ENCODE measurements around the gene SLC4A1.
A peak's percentile ranks its signal among the peaks of the same experiment; 100 is the strongest.

The SLC4A1 gene

GRCh38 chr17:44284024-44284400 lies 16.1 kb upstream of the SLC4A1 start:
- H3K4me3 ChIP-seq (replicated peaks; ENCODE audit: low read depth, low read length) = no peak overlapping the region
- DNase-seq (ENCODE audit: low read depth) = no peak
- no peak for TF ChIP-seq CTCF (IDR thresholded peaks at IDR 0.05; ENCODE audit: low read length, missing control alignments)

DNA sequence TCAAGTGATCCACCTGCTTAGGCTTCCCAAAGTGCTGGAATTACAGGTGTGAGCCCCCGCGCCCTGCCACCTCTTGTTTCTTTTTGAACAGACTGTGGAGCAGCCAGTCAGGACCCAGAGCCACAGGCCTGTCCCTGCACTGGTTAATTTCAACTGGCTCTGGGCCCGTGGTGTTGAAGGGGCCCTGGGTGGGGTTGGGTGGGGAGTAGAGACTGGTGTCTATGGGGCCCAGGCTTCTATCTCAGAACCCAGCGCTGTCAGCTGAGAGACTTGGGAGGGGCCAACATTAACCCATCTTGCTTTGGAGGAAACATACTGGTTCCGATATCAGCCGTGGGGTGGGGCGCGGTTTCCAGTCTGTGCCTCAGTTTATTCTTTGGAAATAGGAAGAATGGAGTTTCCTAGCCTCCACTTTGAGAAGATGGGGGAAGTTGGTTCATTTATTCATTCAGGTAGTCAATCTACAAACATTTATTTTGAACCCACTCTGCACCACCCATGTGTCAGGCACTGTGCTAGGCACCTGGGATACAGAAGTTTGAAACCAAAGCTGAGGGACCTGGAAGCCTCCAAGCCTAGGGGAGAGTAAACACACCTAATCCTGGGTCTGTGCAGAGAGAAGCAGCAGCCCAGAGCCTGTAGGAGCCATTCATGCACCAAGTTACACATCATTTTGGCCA lies 15.5 kb upstream of the SLC4A1 start:
- DNase-seq (ENCODE audit: low read depth) = no peak
- no peak overlapping the region for H3K4me3 ChIP-seq (replicated peaks; ENCODE audit: low read depth, low read length)
- TF ChIP-seq CTCF (IDR thresholded peaks at IDR 0.05; ENCODE audit: low read length, missing control alignments) = no peak

DNA sequence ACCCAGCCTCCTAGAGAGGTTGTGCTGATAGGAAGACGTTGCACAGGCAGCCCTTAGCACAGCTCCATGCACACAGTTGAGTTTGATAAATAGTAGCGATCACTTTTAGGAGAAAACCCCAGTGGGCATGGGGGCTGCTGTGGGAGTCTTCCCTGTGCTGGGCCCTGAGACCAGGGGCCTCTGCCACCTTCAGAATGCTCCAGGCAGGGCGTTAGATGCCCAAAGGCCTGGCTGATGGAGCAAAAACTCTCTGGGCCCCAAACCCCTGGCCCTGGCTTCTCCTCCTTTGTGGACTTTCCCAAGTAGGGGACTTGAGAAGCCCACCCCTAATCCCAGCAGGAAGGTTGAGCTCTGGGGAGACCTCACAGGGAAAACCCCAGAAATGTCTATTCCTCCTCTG lies 14.3 kb upstream of the SLC4A1 start:
- no peak for DNase-seq (ENCODE audit: low read depth)
- no peak overlapping the region for H3K4me3 ChIP-seq (replicated peaks; ENCODE audit: low read depth, low read length)
- no peak for TF ChIP-seq CTCF (IDR thresholded peaks at IDR 0.05; ENCODE audit: low read length, missing control alignments)

GRCh38 chr17:44281570-44281969 lies 13.6 kb upstream of the SLC4A1 start:
- no peak for DNase-seq (ENCODE audit: low read depth)
- TF ChIP-seq CTCF (IDR thresholded peaks at IDR 0.05; ENCODE audit: low read length, missing control alignments) = no peak
- H3K4me3 ChIP-seq (replicated peaks; ENCODE audit: low read depth, low read length) = no peak overlapping the region

GRCh38 chr17:44280392-44280937 lies 12.5 kb upstream of the SLC4A1 start:
- DNase-seq (ENCODE audit: low read depth) = no peak
- TF ChIP-seq CTCF (IDR thresholded peaks at IDR 0.05; ENCODE audit: low read length, missing control alignments) = no peak
- no peak overlapping the region for H3K4me3 ChIP-seq (replicated peaks; ENCODE audit: low read depth, low read length)

DNA sequence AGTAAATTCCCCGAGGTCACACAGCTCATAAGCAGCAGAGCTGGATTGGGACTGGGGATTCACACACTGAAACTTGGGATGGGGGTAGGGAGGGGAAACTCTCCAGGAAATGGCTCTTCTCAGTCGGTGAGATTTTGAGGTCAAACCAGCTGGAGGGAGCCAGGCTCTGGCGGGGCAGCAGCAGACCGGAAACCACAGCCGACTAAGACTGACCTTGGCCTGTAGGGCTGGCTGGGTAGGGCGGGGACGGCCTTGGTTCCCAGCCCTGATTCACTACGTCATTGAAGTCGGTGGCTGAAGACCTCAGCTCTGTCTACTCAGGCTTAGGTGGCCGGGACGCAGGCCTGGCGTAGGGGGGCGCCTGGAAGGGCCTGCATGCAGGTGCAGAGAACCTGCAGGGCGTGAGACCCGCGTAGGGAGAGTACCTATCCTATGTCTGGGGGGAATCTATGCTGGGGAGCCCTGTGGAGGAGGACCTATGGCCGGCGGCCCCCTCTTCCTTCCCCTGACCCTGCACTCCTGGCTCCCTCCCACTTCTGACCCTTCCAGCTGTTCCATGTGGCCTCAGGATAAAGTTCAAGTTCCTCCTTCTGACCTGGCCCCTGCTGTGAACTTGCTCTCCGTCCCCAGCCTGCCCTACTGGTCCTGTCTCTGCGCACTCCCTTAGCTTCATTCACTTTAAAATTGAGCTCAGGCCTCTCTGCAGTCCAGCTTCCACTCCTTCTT lies 11.9 kb upstream of the SLC4A1 start:
- H3K4me3 ChIP-seq (replicated peaks; ENCODE audit: low read depth, low read length) = no peak overlapping the region
- no peak for TF ChIP-seq CTCF (IDR thresholded peaks at IDR 0.05; ENCODE audit: low read length, missing control alignments)
- peak; percentile 85 for DNase-seq (ENCODE audit: low read depth)
